Stimulated activated CD8-positive, alpha-beta memory T cell treated with anti-CD3 and anti-CD28 coated beads, Interleukin-15, amount 100 ng/mL, for 4 hours (primary cell): ENCODE data around the gene TANGO2.

Source experiments
- DNase-seq, 2 donors: peaks; one replicate each; pipeline ENCODE4 v3.0.0-alpha.2; 2020; ENCODE audit warnings: low read depth in 2 of 2

TANGO2 gene

DNA sequence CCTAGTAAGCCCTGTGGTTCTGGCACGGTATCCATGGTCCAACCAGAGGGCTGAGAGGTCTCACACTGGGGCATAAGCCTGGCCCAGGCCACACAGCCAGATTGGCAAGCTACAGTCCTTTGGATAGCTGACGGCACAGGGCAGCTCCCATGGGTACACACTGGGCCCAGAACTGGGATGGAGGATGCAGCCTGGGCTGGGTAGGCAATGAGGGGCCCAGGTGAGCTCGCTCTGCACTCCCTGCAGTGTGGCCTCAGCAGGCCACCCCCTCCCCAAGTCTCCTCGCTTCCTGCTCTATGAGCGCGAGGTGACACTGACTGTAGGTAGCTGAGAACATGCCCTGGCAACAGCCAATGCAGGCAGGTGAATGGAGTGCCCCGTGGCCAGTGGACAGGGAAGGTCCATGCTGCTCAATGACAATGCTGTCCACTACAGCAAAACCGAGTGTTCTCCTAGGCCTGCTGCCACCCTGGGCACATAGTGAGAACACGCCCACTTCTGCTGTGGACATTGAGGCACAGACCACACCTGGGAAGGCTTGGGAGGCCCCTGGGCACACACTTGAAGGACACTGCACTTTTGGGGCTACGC lies 8.1 kb upstream of the TANGO2 start:
- no peak for DNase-seq

- DNase-seq: no peak
Measured at GRCh38 chr22:20013382-20013871, 7.5 kb upstream of the TANGO2 start.

DNA sequence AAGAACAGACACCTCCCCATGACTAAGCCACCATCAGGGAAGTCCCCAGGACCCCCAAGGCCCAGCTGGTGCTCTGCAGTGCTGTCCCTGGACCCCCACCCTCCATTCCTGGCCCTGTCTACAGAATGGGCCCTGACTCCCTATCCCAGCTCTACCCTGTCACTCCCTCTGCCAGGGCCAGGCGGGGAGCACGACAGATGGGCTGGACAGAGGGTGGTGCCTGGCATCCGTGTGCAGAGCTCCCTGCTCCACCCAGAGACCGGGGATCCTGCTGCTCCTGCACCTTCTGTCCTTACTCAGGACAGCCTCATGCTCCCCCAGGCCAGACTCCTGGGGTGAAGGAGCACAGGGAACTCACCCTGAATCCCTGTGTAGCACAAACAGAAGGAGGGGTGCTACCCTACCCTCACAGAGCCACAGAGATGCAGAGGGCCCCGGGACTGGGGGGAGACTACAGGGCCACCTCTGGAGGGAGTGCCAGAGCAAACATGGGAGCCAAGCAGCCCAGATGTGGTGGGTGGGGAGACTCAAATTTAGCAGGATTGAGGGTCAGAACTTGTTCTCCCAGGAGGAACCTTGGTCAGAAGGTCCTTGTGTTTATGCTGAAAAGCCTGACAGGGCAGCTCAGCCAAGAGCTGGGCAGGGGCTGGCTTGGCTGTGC lies 6.3 kb upstream of the TANGO2 start:
- no peak for DNase-seq

DNA sequence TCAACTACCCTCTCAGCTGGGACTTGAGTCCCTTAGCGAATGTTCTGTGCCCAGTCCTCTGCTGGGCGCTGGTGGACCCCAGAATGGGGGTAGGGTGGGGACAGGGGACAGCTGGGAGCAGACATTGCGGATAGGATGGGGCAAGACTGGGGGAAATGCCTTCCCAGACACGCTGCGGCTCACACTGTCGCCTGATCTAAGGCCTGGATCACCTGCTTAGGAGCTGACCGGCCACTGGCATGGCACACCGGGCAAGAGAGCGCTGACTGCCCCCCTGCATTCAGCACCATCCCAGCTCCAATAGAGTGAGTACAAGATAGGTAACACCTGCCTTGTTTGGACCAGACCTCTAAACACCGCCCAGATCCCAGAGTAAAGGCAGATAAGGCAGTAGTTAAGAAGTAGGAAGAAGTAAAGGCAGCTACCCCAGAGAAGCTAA lies 5.7 kb upstream of the TANGO2 start:
- DNase-seq: no peak

DNA sequence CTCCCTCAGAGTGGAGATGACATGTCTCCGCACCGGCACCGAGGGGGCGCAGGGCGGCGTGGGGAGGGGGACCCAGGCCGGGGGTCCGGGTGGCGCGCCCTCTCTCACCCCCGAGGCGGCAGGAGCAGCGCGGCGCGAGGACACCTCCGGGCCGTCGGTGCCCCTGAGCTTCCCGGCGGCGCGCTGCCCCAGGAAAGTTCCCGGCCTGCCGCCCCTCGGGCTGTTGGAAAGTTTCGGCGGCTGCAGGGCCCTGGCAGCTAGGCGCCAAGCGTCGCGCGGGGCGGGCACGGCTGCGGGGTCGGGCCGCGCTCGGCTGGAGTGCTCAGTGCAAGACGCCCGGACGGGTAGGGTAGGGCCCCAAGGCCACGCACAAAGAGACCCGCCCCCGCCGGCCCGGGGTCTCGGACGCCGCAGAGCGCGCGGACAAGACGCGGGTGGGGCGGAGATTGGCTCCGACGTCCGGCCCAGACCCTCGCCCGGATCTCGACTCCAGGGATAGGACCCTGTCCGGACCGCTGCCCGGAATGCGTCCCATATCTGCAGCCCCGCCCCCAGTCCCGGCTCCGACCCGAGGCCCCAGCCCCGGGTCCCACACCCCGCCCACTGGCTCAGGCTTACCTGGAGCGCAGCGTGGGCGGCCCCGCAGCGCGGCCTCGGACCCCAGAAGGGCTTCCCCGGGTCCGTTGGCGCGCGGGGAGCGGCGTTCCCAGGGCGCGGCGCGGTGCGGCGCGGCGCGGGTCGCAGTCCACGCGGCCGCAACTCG lies 4.8 kb upstream of the TANGO2 start:
- DNase-seq: no peak

- peak; percentile 77 to 83 for DNase-seq
Measured at GRCh38 chr22:20016734-20017621, 3.9 kb upstream of the TANGO2 start, which contains the start of gene ARVCF. Gene ARVCF (minus strand): TSS chr22:20016823. CDS start chr22:19990794, 26,029 bp downstream.

GRCh38 chr22:20017622-20017958 lies 3.3 kb upstream of the TANGO2 start:
- DNase-seq: no peak

DNA sequence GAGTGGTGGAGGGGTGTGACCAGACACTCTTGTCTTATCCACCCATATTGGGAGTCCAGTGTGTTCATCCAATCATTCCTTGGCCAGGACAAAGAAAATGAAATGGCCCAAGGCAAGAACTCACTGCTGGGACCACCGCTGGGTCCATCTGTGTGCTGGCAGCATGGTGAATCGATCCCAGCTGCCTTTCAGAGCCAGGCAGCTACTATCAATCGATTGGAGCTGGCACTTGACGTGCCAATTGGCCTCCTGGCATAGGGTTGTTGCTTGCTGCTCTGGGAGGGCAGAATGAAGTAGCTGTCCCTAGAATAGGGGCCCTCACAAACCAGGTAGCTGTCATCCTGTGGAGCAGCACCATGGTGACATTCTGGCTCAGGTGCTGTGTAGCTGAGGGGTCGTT lies 2.9 kb upstream of the TANGO2 start:
- DNase-seq: no peak

DNA sequence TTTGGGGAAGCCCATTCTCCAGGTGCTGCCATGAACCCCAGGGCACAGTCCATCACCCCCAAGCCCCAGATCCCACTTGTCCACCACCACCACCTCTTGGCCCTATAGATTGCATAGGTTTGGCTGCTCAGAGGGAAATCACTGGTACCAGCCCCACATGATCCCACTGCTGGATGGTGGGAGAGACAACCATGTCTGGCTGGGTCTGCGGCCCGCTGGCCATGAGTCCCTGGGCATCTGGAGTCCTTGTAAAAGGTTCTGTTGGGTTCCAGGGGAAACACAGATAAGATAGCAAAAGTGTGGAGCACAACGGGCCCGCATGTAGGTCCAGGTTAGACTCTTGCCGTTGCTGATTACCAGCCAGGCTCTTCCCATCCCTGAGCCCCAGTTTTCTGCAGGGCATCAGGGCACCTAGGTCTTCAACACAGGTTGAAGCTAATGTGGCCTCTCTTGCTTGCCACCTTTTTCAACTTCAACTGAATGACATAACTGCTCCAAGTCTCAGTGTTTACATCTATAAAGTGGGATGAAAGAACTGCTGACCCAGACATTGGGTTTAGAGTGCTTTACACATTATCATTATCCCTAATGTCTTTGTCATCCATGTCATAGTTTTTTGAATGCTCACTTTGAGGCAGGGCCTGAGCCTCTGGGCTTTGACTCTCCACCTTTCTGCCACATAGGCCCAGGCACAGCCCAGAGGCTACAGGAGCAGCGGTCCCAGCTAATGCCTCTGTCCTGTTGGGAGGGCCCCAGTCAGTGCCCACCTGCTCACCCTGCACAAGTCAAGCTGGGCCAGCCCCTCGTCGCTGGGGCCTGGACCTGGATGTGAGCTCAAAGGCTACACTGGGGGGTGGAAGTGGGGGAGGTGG lies 1.0 kb upstream of the TANGO2 start:
- no peak for DNase-seq

DNA sequence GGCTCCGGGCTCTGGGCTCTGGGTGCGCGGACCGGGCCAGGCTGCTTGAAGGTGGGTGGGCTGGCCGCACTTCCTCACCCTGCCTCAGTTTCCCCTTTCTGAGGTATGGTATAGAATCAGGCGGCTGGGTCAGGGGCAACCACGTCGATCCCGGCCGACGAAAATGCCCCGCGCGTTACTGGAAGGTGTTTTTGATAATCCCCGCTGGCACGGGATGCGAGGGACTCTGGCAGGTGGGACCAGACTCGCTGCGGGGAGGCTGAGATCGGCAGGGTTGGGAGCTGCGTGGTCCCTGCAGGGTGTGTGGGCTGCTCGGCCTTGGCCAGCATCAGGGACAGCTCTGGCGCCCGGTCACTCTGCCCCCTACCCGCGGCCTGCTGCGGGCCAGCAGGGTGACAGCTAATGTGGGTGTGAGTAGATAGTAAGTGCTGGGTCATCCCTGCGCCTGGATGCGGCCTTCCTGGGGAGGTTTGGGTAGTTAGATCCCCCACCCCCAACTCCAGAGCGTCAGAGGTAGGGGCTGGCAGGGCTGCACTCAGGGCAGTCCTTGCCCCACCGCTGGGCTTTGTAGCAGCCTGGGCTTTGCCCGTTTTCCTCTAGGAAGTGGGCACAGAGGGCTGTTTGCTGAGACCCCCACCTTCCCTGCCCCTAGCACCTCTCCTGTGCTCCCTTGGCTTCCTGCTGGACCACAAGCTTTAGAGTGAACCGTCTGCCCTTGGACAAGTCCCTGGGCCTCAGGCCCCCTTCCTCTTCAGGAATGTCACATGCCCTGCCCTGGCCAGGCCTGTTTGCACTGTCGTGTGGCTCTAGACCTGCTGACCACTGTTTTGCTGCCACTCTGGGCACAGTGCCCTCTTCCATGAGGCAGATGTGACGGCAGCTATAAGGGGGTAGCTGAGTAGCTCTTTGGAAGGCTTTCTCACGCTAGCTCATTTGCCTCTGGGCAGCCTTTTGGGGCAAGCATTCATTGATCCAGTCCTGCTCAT lies 579 bp downstream of the TANGO2 start:
- DNase-seq: no peak

DNA sequence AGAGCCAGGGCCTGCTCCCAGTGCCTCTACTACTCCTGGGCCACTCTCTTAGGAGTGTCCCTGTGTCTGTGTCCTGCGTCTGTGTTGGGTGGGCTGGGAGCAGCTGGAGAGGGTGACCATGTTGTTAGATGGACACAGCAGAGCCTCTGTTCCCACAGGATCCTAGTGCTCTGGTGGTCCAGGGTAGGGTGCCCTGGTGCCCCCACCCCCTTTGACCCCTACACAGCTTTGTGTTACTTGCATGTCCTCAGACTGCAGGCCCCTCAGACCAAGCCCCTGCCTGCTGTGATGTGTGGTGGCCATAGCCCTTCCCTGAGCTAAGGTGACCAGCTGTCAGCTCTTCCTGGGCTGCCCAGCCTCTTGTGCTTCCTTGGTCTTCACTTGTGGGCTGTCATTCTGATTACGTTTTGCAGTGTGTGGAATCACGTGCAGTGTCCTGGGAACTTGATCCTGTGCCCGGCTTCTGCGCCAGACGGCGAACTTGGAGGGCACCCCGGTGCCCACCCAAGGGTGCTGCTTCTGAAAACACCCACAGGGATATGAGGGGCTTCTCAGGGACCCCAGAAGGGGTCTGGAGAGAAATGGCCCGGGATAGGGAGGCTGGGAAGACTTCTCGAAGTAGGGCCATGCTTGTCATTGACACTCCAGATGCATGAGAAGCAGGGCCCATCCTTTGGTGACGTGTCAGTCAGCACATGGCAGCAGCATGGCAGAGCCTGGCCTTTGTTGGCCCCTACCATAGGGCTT lies 1.5 kb downstream of the TANGO2 start:
- no peak for DNase-seq

DNA sequence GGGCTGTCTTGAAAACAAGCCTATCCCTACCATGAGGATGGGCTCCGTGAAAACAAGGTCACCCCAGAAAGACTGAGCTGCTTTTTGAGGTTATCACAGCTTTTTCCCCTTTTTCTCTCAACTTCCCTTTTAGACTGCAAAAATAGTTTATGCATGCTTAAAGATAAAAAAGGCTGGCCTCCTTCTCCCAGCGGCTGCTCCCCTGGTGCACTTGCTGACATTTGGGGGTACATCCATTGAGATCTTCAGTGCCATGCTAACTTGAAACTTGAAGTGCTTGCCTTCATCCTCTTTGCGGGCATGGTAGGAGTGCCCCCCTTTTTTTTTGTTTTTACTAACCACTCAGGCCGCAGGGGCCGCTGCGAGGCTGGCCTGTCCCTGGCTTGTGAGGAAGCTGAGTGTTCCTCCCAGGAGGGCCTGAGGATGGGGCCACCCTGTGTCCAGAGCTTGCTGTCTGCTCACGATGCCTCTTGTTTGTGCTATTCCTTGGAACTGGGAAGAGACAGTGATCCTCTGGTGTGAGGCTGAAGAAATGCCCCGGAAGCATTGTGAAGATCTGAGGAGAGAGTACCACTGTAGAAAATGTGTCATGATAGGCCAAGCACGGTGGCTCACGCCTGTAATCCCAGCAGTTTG lies 2.2 kb downstream of the TANGO2 start:
- DNase-seq: no peak

DNA sequence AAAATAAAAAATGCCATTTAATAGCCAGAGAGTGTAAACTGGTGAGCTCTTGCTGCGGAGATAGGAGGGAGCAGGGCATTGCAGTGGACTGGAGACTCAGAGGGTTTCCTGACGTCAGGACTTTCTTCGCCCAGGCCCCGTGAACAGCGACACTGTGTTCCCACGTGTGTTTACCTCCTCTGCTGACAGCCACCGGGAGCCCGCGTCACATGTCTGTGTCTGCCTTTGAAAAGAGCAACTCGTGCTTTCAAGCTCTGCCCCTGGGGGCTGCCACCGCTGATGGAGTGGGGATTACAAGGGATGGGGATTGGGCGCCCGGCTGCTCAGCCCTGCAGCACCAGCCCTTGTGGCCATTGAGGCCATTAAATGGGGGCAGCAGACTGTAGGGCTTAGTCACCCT lies 3.3 kb downstream of the TANGO2 start:
- DNase-seq: no peak

- DNase-seq: no peak
Measured at GRCh38 chr22:20024650-20025397, 3.9 kb downstream of the TANGO2 start.

DNA sequence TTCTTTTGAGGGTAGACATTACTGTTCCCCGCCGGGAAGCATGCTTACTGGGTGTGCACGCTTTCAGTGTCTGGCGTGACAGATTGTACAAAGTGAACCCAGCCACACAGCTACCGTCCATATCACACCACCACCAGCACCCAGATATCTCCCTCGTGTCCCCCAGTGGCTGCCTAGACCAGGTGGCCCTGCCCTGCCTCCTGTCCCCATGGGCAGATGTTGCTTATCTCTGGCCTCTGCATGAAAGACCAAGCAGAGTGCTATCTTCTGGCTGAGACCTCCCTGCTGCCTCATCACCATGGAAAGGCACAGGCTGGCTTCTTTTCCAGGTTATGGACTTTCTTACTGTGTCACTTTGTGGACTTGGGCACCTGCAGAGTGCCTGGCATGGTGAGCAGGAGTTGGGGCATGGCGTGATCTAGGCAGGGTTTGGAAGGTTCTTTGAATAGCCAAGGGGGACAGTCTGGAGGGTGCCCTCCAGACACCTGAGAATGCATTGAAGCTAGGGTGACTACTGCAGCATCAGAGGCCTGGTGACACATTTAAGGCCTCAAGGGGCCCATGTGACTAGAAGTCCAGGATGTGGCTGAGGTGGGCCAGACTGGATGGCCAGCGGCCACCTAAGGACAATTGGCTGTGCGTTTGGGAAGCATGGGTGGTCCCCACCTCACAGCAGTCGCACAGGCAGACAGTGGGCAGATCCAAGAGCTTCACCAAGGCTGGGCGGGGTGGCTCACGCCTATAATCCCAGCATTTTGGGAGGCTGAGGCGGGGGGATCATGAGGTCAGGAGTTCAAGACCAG lies 4.7 kb downstream of the TANGO2 start:
- no peak for DNase-seq

DNA sequence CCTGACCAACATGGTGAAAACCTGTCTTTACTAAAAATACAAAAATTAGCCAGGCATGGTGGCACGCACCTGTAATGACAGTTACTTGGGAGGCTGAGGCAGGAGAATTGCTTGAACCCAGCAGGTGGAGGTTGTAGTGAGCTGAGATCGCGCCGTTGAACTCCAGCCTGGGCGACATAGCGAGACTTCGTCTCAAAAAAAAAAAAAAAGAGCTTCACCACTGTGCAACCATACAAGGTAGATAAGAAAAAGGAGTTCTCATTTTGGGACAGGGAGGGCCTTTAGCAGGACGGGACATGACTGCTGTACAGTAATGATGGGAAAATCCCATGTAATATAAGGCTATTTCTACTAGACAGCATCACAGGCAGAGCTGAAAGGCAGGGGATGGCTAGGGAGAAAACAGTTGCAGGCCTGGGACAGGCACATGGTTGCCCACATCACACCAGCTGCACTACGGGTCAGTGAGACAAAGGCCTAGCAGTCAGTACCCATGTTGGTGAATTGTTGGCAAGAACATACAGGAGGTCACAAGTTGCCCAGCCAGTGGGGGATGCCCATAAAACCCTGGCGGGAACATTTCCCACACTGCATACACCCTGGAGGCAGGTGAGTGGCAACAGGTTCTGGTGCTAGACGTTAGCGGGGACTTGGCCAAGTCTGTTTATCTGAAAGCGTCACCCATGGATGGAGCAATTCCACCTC lies 5.4 kb downstream of the TANGO2 start:
- DNase-seq: no peak
